Measurements from ENCODE around the gene HNF1B. TPM values are rescaled to one million over a fixed set of nuclear protein-coding genes. Genes with fewer than 3 reads are reported as not detected.
A peak's percentile ranks its signal among the peaks of the same experiment; 100 is the strongest.

Gene HNF1B
- total and polyA plus RNA-seq, 2 donors (not counting 3 experiments of a cell fraction or from before 2014, with no cell fraction given): not detected

GRCh38 chr17:37772982-37773381, 28.1 kb upstream of the HNF1B start:
- Histone ChIP-seq H3K36me3 (ENCODE audit: control insufficient read depth in 2 of 2, extremely low read depth in 1 of 2, insufficient read depth in 2 of 2, low read length in 2 of 2) (no peaks in the 10 kb centered on the region), H3K27ac (ENCODE audit: insufficient read depth, low read depth, low read length) (no peak overlapping the region), H3K27me3 (ENCODE audit: control insufficient read depth in 2 of 2, insufficient read depth in 2 of 2, low read length in 2 of 2) (no peaks in the 10 kb centered on the region), H3K9me1 (replicated peaks; ENCODE audit: control insufficient read depth, extremely low read depth, insufficient read depth, low read length) (no peaks in the 10 kb centered on the region), H4K20me1 (replicated peaks; ENCODE audit: control insufficient read depth, extremely low read depth, insufficient read depth, low read length) (no peaks in the 10 kb centered on the region), H3K4me2 (ENCODE audit: insufficient read depth, low read length) (no peak overlapping the region), H3K4me3 (replicated peaks in 1 of 3; ENCODE audit: insufficient read depth in 1 of 3, low read depth in 1 of 3, low read length in 3 of 3) (no peak overlapping the region), H3K4me1 (ENCODE audit: control insufficient read depth, extremely low read depth, insufficient read depth, low read length) (no peaks in the 10 kb centered on the region), H3K79me2 (ENCODE audit: control insufficient read depth, insufficient read depth, low read length) (no peaks in the 10 kb centered on the region), H2AFZ (ENCODE audit: low read depth, low read length) (no peak overlapping the region), H3K9me3 (replicated peaks; ENCODE audit: control insufficient read depth, insufficient read depth, low read length) (no peaks in the 10 kb centered on the region), H3K9ac (replicated peaks; ENCODE audit: extremely low read depth, insufficient read depth, low read length) (no peak overlapping the region)
- dilution Hi-C loops (cut with MboI; ENCODE audit: extremely low pct_ligation_motif_present, low sequenced_read_pairs) (no loop called here), intact Hi-C loops (cut with micrococcal nuclease) (loop anchor here (5.0 kb wide), 1 partner anchor 246 kb away; no protein-coding TSS in a partner anchor)
- TF ChIP-seq CTCF (IDR thresholded peaks at IDR 0.05; ENCODE audit: extremely low read depth in 1 of 2, insufficient read depth in 1 of 2, low read depth in 1 of 2, low read length in 2 of 2): no peak
- DNase-seq (ENCODE audit: low read depth, low spot score) (no peak), FAIRE-seq (no peak)
- POLR2A ChIA-PET: no interaction called here
- CTCF ChIA-PET: interaction anchor here (0.8 to 3.4 kb wide), 6 partner anchors 10 to 245 kb away, joined by 3 to 31 read pairs (median 6); no protein-coding TSS in a partner anchor
- BruUV-seq (replicated peaks): no TSS peak

GRCh38 chr17:37770631-37771518, 26.0 kb upstream of the HNF1B start:
- no peak overlapping the region for H3K4me3 ChIP-seq (replicated peaks in 1 of 3; ENCODE audit: insufficient read depth in 1 of 3, low read depth in 1 of 3, low read length in 3 of 3)
- intact Hi-C loops (cut with micrococcal nuclease): loop anchor here (1.0 to 5.0 kb wide), 4 partner anchors 70 to 244 kb away; no protein-coding TSS in a partner anchor
- no peaks in the 10 kb centered on the region for H4K20me1 ChIP-seq (replicated peaks; ENCODE audit: control insufficient read depth, extremely low read depth, insufficient read depth, low read length)
- FAIRE-seq (no peak), DNase-seq (ENCODE audit: low read depth, low spot score) (peak; percentile 61)
- no peaks in the 10 kb centered on the region for H3K9me1 ChIP-seq (replicated peaks; ENCODE audit: control insufficient read depth, extremely low read depth, insufficient read depth, low read length)
- H3K9me3 ChIP-seq (replicated peaks; ENCODE audit: control insufficient read depth, insufficient read depth, low read length): no peaks in the 10 kb centered on the region
- H3K27me3 ChIP-seq (ENCODE audit: control insufficient read depth in 2 of 2, insufficient read depth in 2 of 2, low read length in 2 of 2): no peaks in the 10 kb centered on the region
- dilution Hi-C loops (cut with MboI; ENCODE audit: extremely low pct_ligation_motif_present, low sequenced_read_pairs): no loop called here
- CTCF ChIA-PET: interaction anchor here (0.6 to 3.4 kb wide), 45 partner anchors 8 to 397 kb away, joined by 3 to 128 read pairs (median 5); partner anchors contain the start of genes HNF1B and SYNRG
- no peak overlapping the region for H2AFZ ChIP-seq (ENCODE audit: low read depth, low read length)
- no peaks in the 10 kb centered on the region for H3K4me1 ChIP-seq (ENCODE audit: control insufficient read depth, extremely low read depth, insufficient read depth, low read length)
- no peak overlapping the region for H3K27ac ChIP-seq (ENCODE audit: insufficient read depth, low read depth, low read length)
- no peak overlapping the region for H3K9ac ChIP-seq (replicated peaks; ENCODE audit: extremely low read depth, insufficient read depth, low read length)
- no TSS peak for BruUV-seq (replicated peaks)
- no peaks in the 10 kb centered on the region for H3K79me2 ChIP-seq (ENCODE audit: control insufficient read depth, insufficient read depth, low read length)
- POLR2A ChIA-PET: interaction anchor here (0.6 kb wide), 1 partner anchor 123 kb away, joined by 3 read pairs; no protein-coding TSS in a partner anchor
- TF ChIP-seq CTCF (IDR thresholded peaks at IDR 0.05; ENCODE audit: extremely low read depth in 1 of 2, insufficient read depth in 1 of 2, low read depth in 1 of 2, low read length in 2 of 2): peak; percentile 73 to 80
- no peak for TF ChIP-seq JUN (IDR thresholded peaks at IDR 0.05; ENCODE audit: borderline replicate concordance, insufficient read depth, insufficient read length, low read depth)
- no peaks in the 10 kb centered on the region for H3K36me3 ChIP-seq (ENCODE audit: control insufficient read depth in 2 of 2, extremely low read depth in 1 of 2, insufficient read depth in 2 of 2, low read length in 2 of 2)
- H3K4me2 ChIP-seq (ENCODE audit: insufficient read depth, low read length): no peak overlapping the region

Measured in endothelial cell of umbilical vein (primary cell).